ENCODE results near the gene PDE2A. TPM values are rescaled to one million over a fixed set of nuclear protein-coding genes. Genes with fewer than 3 reads are reported as not detected.

Gene PDE2A
- total and polyA plus RNA-seq, 2 donors (not counting 1 experiment from before 2014, with no cell fraction given): 0.88 to 2.9 TPM

DNA sequence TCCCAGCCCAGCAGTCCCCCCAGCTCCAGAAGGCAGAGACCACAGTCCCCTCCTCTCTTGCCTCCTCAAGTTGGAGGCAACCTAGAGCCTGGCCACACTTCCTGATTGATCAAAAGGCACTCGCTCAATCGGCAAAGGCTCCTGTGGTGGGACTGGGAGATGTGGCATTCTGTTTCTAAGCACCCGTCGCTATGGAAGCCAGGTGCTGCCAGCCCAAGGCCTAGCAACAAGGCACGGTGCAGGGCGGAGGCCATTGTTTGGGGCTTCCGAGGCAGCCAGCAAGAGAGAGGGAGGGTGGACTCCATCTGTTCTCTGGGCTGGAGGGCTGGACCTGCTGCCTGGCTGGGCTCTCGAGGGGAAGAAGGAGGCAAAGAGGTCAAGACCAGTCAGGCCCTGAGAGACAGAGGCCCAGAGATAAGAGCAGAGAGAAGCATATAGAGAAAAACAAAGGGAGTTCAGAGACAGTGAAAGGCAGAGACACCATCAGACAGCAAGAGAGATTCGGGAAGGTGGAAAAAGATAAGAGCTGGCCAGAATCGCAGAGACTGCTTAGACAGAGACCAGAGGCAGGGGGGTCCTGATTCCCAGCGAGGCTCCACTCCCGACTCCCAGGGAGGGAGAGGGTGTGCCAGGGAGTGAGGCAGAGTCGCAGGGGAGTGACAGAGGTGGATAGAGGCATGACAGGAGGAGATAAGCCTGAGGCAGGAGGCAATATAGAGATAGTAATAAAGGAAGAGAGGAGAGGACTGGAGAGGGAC is 21.2 kb downstream of the PDE2A start:
- no peak overlapping the region for H3K4me3 ChIP-seq (ENCODE audit: control extremely low read depth in 1 of 5, extremely low read depth in 1 of 5, insufficient read depth in 1 of 5, low read depth in 2 of 5, low read length in 4 of 5)
- DNase-seq (no peak), ATAC-seq (ENCODE audit: low read depth) (no peak)
- H4K20me1 ChIP-seq (ENCODE audit: control insufficient read depth, insufficient read depth, low read length, poor library complexity, severe bottlenecking): no peaks in the 10 kb centered on the region
- ChIA-PET CTCF (interaction anchor here (1.6 kb wide), 1 partner anchor 66 kb away, joined by 5 read pairs; no protein-coding TSS in a partner anchor), POLR2A (interaction anchor here (0.5 kb wide), 1 partner anchor 921 kb away, joined by 4 read pairs; no protein-coding TSS in a partner anchor)
- H2AFZ ChIP-seq (ENCODE audit: insufficient read depth, low read depth, low read length, poor library complexity, severe bottlenecking): no peak overlapping the region
- TF ChIP-seq CTCF (IDR thresholded peaks at IDR 0.05): no peak
- TF ChIP-seq EZH2 (IDR thresholded peaks at IDR 0.05; ENCODE audit: borderline replicate concordance, insufficient read depth, low read depth, low read length, poor library complexity, severe bottlenecking): no peak
- Mint-ChIP-seq H3K27me3 (peaks cover 7% of the 10 kb centered on the region), H3K4me3 (no peak overlapping the region), H3K4me1 (no peaks in the 10 kb centered on the region), H3K9me3 (ENCODE audit: insufficient read depth) (no peaks in the 10 kb centered on the region), H3K27ac (peak overlapping the region; percentile 17)
- no peaks in the 10 kb centered on the region for H3K79me2 ChIP-seq (ENCODE audit: control insufficient read depth, insufficient read depth, low read length)
- peaks cover 0 to 8% (median 0%) of the 10 kb centered on the region in 4 experiments for H3K27me3 ChIP-seq (replicated peaks in 1 of 4; ENCODE audit: control extremely low read depth in 1 of 4, control insufficient read depth in 3 of 4, insufficient read depth in 4 of 4, low read length in 3 of 4)
- H3K9ac ChIP-seq (ENCODE audit: low read length): no peak overlapping the region
- no peak overlapping the region for H3K27ac ChIP-seq (ENCODE audit: low read length in 2 of 2)
- no peak overlapping the region for H3K4me2 ChIP-seq (replicated peaks; ENCODE audit: low read depth, low read length, poor library complexity, severe bottlenecking)
- 88% methylated on average over 13 of the region's 13 CpGs for WGBS (ENCODE audit: insufficient coverage)
- no peaks in the 10 kb centered on the region for H3K36me3 ChIP-seq (replicated peaks in 1 of 2; ENCODE audit: control extremely low read depth in 1 of 2, control insufficient read depth in 1 of 2, extremely low read depth in 1 of 2, insufficient read depth in 2 of 2, low read length in 1 of 2)
- no peaks in the 10 kb centered on the region for H3K4me1 ChIP-seq (ENCODE audit: control insufficient read depth in 2 of 2, insufficient read depth in 2 of 2, low read length in 2 of 2)
- no peaks in the 10 kb centered on the region for H3K9me3 ChIP-seq (ENCODE audit: control extremely low read depth in 1 of 3, control insufficient read depth in 2 of 3, insufficient read depth in 1 of 3, low read length in 2 of 3)
- intact Hi-C loops (cut with micrococcal nuclease): no loop called here

DNA sequence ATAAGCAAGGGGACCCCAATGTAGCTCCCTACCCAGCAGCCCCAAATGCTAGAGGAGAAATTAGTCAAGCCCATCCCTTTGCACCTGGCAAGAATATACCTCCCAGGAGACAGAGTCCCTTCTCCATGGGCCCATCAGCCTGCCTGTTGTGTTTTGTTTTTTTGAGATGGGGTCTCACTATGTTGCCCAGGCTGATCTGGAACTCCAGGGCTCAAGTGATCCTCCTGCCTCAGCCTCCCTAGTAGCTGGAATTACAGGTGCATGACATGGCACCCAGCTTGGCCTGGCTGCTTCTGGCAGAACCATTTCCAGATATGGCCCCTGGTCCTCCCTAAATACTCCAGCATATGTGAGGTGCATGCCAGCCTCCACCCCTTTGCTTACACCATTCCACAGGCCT is 22.1 kb downstream of the PDE2A start:
- intact Hi-C loops (cut with micrococcal nuclease): no loop called here

More for the DNA sequence above, 22.1 kb downstream of the PDE2A start:
- Histone ChIP-seq H3K27ac (ENCODE audit: low read length in 2 of 2) (no peak overlapping the region), H3K9ac (ENCODE audit: low read length) (no peak overlapping the region), H4K20me1 (ENCODE audit: control insufficient read depth, insufficient read depth, low read length, poor library complexity, severe bottlenecking) (no peaks in the 10 kb centered on the region), H3K27me3 (replicated peaks in 1 of 4; ENCODE audit: control extremely low read depth in 1 of 4, control insufficient read depth in 3 of 4, insufficient read depth in 4 of 4, low read length in 3 of 4) (peaks cover 0 to 5% (median 0%) of the 10 kb centered on the region in 4 experiments), H3K79me2 (ENCODE audit: control insufficient read depth, insufficient read depth, low read length) (no peaks in the 10 kb centered on the region), H3K4me3 (ENCODE audit: control extremely low read depth in 1 of 5, extremely low read depth in 1 of 5, insufficient read depth in 1 of 5, low read depth in 2 of 5, low read length in 4 of 5) (no peak overlapping the region), H3K4me2 (replicated peaks; ENCODE audit: low read depth, low read length, poor library complexity, severe bottlenecking) (no peak overlapping the region), H3K36me3 (replicated peaks in 1 of 2; ENCODE audit: control extremely low read depth in 1 of 2, control insufficient read depth in 1 of 2, extremely low read depth in 1 of 2, insufficient read depth in 2 of 2, low read length in 1 of 2) (no peaks in the 10 kb centered on the region), H3K9me3 (ENCODE audit: control extremely low read depth in 1 of 3, control insufficient read depth in 2 of 3, insufficient read depth in 1 of 3, low read length in 2 of 3) (no peaks in the 10 kb centered on the region), H3K4me1 (ENCODE audit: control insufficient read depth in 2 of 2, insufficient read depth in 2 of 2, low read length in 2 of 2) (no peaks in the 10 kb centered on the region), H2AFZ (ENCODE audit: insufficient read depth, low read depth, low read length, poor library complexity, severe bottlenecking) (no peak overlapping the region)
- no peak overlapping the region for H3K4me3 Mint-ChIP-seq
- ChIA-PET CTCF (interaction anchor here (1.6 kb wide), 1 partner anchor 65 kb away, joined by 5 read pairs; no protein-coding TSS in a partner anchor), POLR2A (no interaction called here)
- no peak for TF ChIP-seq EZH2 (IDR thresholded peaks at IDR 0.05; ENCODE audit: borderline replicate concordance, insufficient read depth, low read depth, low read length, poor library complexity, severe bottlenecking)
- no peak for TF ChIP-seq CTCF (IDR thresholded peaks at IDR 0.05)
- no peak overlapping the region for H3K27ac Mint-ChIP-seq
- no peaks in the 10 kb centered on the region for H3K4me1 Mint-ChIP-seq
- H3K9me3 Mint-ChIP-seq (ENCODE audit: insufficient read depth): no peaks in the 10 kb centered on the region
- H3K27me3 Mint-ChIP-seq: peaks cover 7% of the 10 kb centered on the region
- ATAC-seq (ENCODE audit: low read depth) (no peak), DNase-seq (no peak)

Data from B cell (primary cell).